ENCODE results near the gene C12orf75. TPM values are rescaled to one million over a fixed set of nuclear protein-coding genes. Genes with fewer than 3 reads are reported as not detected.

Gene C12orf75
- total and polyA plus RNA-seq, 10 of the 15 experiments (the other 5 are each of a cell fraction or from before 2014, with no cell fraction given): 40.7 to 411 (median 159) TPM

- no TSS peak for BruUV-seq (replicated peaks)
- in situ Hi-C loops (cut with MboI): no loop called here
- RAD21 ChIA-PET (ENCODE audit: unreplicated experiment): no interaction called here
Observed at GRCh38 chr12:105418821-105419291, 88.4 kb downstream of the C12orf75 start.

GRCh38 chr12:105419606-105420005 lies 89.1 kb downstream of the C12orf75 start:
- Histone ChIP-seq H3K4me3 (no peak overlapping the region), H3K27ac (ENCODE audit: control insufficient read depth, insufficient read depth) (no peak overlapping the region), H3K4me2 (ENCODE audit: control insufficient read depth, insufficient read depth) (no peak overlapping the region), H3K9me3 (replicated peaks; ENCODE audit: control insufficient read depth, insufficient read depth, low read length) (no peaks in the 10 kb centered on the region), H3K36me3 (ENCODE audit: control insufficient read depth in 2 of 2, insufficient read depth in 2 of 2, low read length in 1 of 2) (no peaks in the 10 kb centered on the region), H2AFZ (ENCODE audit: control insufficient read depth, low read depth, low read length) (no peak overlapping the region), H3K4me1 (ENCODE audit: control insufficient read depth, insufficient read depth, low read length) (no peaks in the 10 kb centered on the region), H3K9ac (ENCODE audit: control insufficient read depth, insufficient read depth, low read length) (no peak overlapping the region), H4K20me1 (ENCODE audit: control insufficient read depth, insufficient read depth) (no peaks in the 10 kb centered on the region), H3K79me2 (ENCODE audit: control insufficient read depth, insufficient read depth, low read length) (no peaks in the 10 kb centered on the region), H3K27me3 (replicated peaks in 1 of 2; ENCODE audit: control insufficient read depth in 2 of 2, insufficient read depth in 2 of 2, low read length in 1 of 2) (no peaks in the 10 kb centered on the region)
- no peak for ATAC-seq
- 32% methylated on average over 3 of the region's 3 CpGs for WGBS (ENCODE audit: insufficient coverage, insufficient replicate concordance, low lambda C conversion rate, missing lambda C conversion rate)
- POLR2A ChIA-PET: no interaction called here
- no peak for DNase-seq (ENCODE audit: low read depth, low spot score)
- FAIRE-seq: no peak
- intact Hi-C loops (cut with micrococcal nuclease; ENCODE audit: unreplicated experiment): loop anchor here (1.0 to 5.0 kb wide), 5 partner anchors 288 to 863 kb away; no protein-coding TSS in a partner anchor
- CTCF ChIA-PET: interaction anchor here (0.9 to 6.1 kb wide), 7 partner anchors 52 to 863 kb away, joined by 3 to 84 read pairs (median 7); no protein-coding TSS in a partner anchor
- BruUV-seq (replicated peaks): no TSS peak
- SMC1A ChIA-PET (ENCODE audit: uncharacterized antibody, unreplicated experiment): interaction anchor here (0.7 to 2.4 kb wide), 5 partner anchors 11 to 729 kb away, joined by 3 to 48 read pairs (median 5); no protein-coding TSS in a partner anchor
- in situ Hi-C loops (cut with MboI): loop anchor here (5.0 kb wide), 2 partner anchors 713 to 803 kb away; no protein-coding TSS in a partner anchor
- RAD21 ChIA-PET (ENCODE audit: unreplicated experiment): interaction anchor here (1.8 to 2.4 kb wide), 2 partner anchors 717 to 729 kb away, joined by 10 to 19 read pairs; no protein-coding TSS in a partner anchor
- TF ChIP-seq SKIL (IDR thresholded peaks at IDR 0.05; ENCODE audit: low read depth, poor library complexity, severe bottlenecking) (no peak), ZNF217 (IDR thresholded peaks at IDR 0.05) (no peak), USF1 (IDR thresholded peaks at IDR 0.05; ENCODE audit: borderline replicate concordance, extremely low read length, insufficient read depth, low read depth, low read length) (no peak), RUNX3 (IDR thresholded peaks at IDR 0.05; ENCODE audit: low read length) (no peak), ASH2L (IDR thresholded peaks at IDR 0.05; ENCODE audit: borderline replicate concordance, low read depth) (no peak), MAX (IDR thresholded peaks at IDR 0.05; ENCODE audit: low read depth, low read length) (no peak), IKZF2 (IDR thresholded peaks at IDR 0.05) (no peak), BCL3 (IDR thresholded peaks at IDR 0.05; ENCODE audit: borderline replicate concordance, insufficient read depth, low read depth, low read length, poor library complexity, severe bottlenecking) (no peak), HDGF (IDR thresholded peaks at IDR 0.05) (no peak)

More at GRCh38 chr12:105418821-105419291, 88.4 kb downstream of the C12orf75 start:
- DNase-seq (ENCODE audit: low read depth, low spot score) (no peak), FAIRE-seq (no peak), ATAC-seq (no peak)
- no peaks in the 10 kb centered on the region for H4K20me1 ChIP-seq (ENCODE audit: control insufficient read depth, insufficient read depth)
- H3K79me2 ChIP-seq (ENCODE audit: control insufficient read depth, insufficient read depth, low read length): no peaks in the 10 kb centered on the region
- no peak overlapping the region for H3K4me3 ChIP-seq
- no peak overlapping the region for H3K4me2 ChIP-seq (ENCODE audit: control insufficient read depth, insufficient read depth)
- H3K36me3 ChIP-seq (ENCODE audit: control insufficient read depth in 2 of 2, insufficient read depth in 2 of 2, low read length in 1 of 2): no peaks in the 10 kb centered on the region
- WGBS (ENCODE audit: insufficient coverage, insufficient replicate concordance, low lambda C conversion rate, missing lambda C conversion rate): 50% methylated on average over 7 of the region's 7 CpGs
- SMC1A ChIA-PET (ENCODE audit: uncharacterized antibody, unreplicated experiment): interaction anchor here (0.7 to 1.8 kb wide), 2 partner anchors 103 to 717 kb away, joined by 3 to 5 read pairs; no protein-coding TSS in a partner anchor
- TF ChIP-seq SPI1 (IDR thresholded peaks at IDR 0.05; ENCODE audit: borderline replicate concordance, insufficient read depth, low read depth, low read length) (no peak), KAT2A (conservative IDR thresholded peaks at IDR 0.05; ENCODE audit: control insufficient read depth, low read depth, low read length) (no peak), MEF2A (IDR thresholded peaks at IDR 0.05; ENCODE audit: insufficient read depth, low read depth, low read length) (no peak), SMC3 (IDR thresholded peaks at IDR 0.05; ENCODE audit: borderline replicate concordance, low read length) (no peak), MEF2B (IDR thresholded peaks at IDR 0.05; ENCODE audit: partially characterized antibody, poor library complexity, severe bottlenecking) (no peak)
- no peaks in the 10 kb centered on the region for H3K27me3 ChIP-seq (replicated peaks in 1 of 2; ENCODE audit: control insufficient read depth in 2 of 2, insufficient read depth in 2 of 2, low read length in 1 of 2)
- no peak overlapping the region for H3K9ac ChIP-seq (ENCODE audit: control insufficient read depth, insufficient read depth, low read length)
- no peaks in the 10 kb centered on the region for H3K4me1 ChIP-seq (ENCODE audit: control insufficient read depth, insufficient read depth, low read length)
- CTCF ChIA-PET: interaction anchor here (0.9 to 6.1 kb wide), 4 partner anchors 52 to 805 kb away, joined by 3 to 84 read pairs (median 8); no protein-coding TSS in a partner anchor
- POLR2A ChIA-PET: no interaction called here
- no peak overlapping the region for H3K27ac ChIP-seq (ENCODE audit: control insufficient read depth, insufficient read depth)
- no peak overlapping the region for H2AFZ ChIP-seq (ENCODE audit: control insufficient read depth, low read depth, low read length)
- no peaks in the 10 kb centered on the region for H3K9me3 ChIP-seq (replicated peaks; ENCODE audit: control insufficient read depth, insufficient read depth, low read length)
- intact Hi-C loops (cut with micrococcal nuclease; ENCODE audit: unreplicated experiment): no loop called here
